GM12878 (cell line): ENCODE measurements around the gene SLC7A1.

Source experiments
- BHLHE40 ChIP-seq, 2 experiments: fragments of 450-650 bp in 1 of 2; IDR thresholded peaks; 2 replicates each; pipeline ENCODE4 v1.6.1; 2011 to 2017; ENCODE audit warnings: low read depth in 2 of 2, borderline replicate concordance in 1 of 2, improper control_type of control experiment in 1 of 2, low read length in 1 of 2, mild to moderate bottlenecking in 1 of 2
- EZH2 ChIP-seq: IDR thresholded peaks from 2 replicates; pipeline ENCODE4 v1.6.1; 2012; ENCODE audit warnings: low read depth, mild to moderate bottlenecking, control low read depth, inconsistent platforms, low read length, borderline replicate concordance; ENCODE audit not compliant: control insufficient read depth
- POLR2A ChIP-seq: IDR thresholded peaks from 2 replicates; pipeline ENCODE4 v1.6.1; 2011; ENCODE audit warnings: low read depth, mild to moderate bottlenecking, low read length
- TF ChIP-seq, protein P1 (sequence below): IDR thresholded peaks from 2 replicates; pipeline ENCODE4 v1.6.1; 2012; ENCODE audit warnings: low read depth, low read length, improper control_type of control experiment
- TF ChIP-seq, protein P2 (sequence below), 3 experiments: IDR thresholded peaks in 2 of 3; conservative IDR thresholded peaks in 1 of 3; 2 replicates each; pipeline ENCODE4 v1.5.1; 2011; ENCODE audit warnings: low read depth in 3 of 3, low read length in 3 of 3, mild to moderate bottlenecking in 3 of 3, control low read depth in 2 of 3, moderate library complexity in 2 of 3, inconsistent platforms in 1 of 3, mixed read lengths in 1 of 3; ENCODE audit not compliant: control insufficient read depth in 2 of 3, insufficient read depth in 1 of 3; ENCODE audit errors: extremely low read depth in 1 of 3
- TF ChIP-seq, protein P3 (sequence below): IDR thresholded peaks from 2 replicates; pipeline ENCODE4 v1.6.1; 2012; ENCODE audit warnings: mild to moderate bottlenecking, low read depth, low read length

DNA sequence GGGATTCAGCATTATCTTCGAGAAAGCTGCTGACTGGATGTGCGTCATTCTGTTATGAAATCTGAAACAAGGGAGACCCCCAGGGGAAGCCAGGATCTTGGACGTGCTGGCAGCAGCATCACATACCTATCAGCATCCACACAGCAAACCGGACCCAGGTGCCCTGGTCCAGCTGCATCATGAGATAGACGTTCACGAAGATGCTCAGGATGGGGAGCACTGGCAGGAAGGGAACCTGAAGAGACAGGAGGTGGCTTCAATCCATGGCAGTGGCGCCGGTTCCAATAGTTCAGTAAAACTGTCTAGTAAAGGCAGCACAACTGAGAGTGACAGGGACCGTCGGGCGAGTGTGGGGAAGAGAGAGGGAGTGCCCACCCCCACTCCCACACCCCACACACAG, 79.5 kb downstream of the SLC7A1 start:
- TF ChIP-seq EZH2 (no peak), POLR2A (no peak), BHLHE40 (IDR thresholded peaks at IDR 0.05; ENCODE audit: borderline replicate concordance in 1 of 2, low read depth in 2 of 2, low read length in 1 of 2) (no peak)
- TF ChIP-seq, protein P1, sequence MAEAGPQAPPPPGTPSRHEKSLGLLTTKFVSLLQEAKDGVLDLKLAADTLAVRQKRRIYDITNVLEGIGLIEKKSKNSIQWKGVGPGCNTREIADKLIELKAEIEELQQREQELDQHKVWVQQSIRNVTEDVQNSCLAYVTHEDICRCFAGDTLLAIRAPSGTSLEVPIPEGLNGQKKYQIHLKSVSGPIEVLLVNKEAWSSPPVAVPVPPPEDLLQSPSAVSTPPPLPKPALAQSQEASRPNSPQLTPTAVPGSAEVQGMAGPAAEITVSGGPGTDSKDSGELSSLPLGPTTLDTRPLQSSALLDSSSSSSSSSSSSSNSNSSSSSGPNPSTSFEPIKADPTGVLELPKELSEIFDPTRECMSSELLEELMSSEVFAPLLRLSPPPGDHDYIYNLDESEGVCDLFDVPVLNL, result no peak
- TF ChIP-seq, protein P2, sequence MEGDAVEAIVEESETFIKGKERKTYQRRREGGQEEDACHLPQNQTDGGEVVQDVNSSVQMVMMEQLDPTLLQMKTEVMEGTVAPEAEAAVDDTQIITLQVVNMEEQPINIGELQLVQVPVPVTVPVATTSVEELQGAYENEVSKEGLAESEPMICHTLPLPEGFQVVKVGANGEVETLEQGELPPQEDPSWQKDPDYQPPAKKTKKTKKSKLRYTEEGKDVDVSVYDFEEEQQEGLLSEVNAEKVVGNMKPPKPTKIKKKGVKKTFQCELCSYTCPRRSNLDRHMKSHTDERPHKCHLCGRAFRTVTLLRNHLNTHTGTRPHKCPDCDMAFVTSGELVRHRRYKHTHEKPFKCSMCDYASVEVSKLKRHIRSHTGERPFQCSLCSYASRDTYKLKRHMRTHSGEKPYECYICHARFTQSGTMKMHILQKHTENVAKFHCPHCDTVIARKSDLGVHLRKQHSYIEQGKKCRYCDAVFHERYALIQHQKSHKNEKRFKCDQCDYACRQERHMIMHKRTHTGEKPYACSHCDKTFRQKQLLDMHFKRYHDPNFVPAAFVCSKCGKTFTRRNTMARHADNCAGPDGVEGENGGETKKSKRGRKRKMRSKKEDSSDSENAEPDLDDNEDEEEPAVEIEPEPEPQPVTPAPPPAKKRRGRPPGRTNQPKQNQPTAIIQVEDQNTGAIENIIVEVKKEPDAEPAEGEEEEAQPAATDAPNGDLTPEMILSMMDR (IDR thresholded peaks at IDR 0.05 in 2 of 3, conservative IDR thresholded peaks at IDR 0.05 in 1 of 3; ENCODE audit: control insufficient read depth in 2 of 3, extremely low read depth in 1 of 3, insufficient read depth in 1 of 3, low read depth in 3 of 3, low read length in 3 of 3), result no peak
- TF ChIP-seq, protein P3, sequence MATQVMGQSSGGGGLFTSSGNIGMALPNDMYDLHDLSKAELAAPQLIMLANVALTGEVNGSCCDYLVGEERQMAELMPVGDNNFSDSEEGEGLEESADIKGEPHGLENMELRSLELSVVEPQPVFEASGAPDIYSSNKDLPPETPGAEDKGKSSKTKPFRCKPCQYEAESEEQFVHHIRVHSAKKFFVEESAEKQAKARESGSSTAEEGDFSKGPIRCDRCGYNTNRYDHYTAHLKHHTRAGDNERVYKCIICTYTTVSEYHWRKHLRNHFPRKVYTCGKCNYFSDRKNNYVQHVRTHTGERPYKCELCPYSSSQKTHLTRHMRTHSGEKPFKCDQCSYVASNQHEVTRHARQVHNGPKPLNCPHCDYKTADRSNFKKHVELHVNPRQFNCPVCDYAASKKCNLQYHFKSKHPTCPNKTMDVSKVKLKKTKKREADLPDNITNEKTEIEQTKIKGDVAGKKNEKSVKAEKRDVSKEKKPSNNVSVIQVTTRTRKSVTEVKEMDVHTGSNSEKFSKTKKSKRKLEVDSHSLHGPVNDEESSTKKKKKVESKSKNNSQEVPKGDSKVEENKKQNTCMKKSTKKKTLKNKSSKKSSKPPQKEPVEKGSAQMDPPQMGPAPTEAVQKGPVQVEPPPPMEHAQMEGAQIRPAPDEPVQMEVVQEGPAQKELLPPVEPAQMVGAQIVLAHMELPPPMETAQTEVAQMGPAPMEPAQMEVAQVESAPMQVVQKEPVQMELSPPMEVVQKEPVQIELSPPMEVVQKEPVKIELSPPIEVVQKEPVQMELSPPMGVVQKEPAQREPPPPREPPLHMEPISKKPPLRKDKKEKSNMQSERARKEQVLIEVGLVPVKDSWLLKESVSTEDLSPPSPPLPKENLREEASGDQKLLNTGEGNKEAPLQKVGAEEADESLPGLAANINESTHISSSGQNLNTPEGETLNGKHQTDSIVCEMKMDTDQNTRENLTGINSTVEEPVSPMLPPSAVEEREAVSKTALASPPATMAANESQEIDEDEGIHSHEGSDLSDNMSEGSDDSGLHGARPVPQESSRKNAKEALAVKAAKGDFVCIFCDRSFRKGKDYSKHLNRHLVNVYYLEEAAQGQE, result no peak
